ENCODE data around the gene EFCAB8. TPM values are rescaled to one million over a fixed set of nuclear protein-coding genes. Genes with fewer than 3 reads are reported as not detected.

EFCAB8 gene, protein sequence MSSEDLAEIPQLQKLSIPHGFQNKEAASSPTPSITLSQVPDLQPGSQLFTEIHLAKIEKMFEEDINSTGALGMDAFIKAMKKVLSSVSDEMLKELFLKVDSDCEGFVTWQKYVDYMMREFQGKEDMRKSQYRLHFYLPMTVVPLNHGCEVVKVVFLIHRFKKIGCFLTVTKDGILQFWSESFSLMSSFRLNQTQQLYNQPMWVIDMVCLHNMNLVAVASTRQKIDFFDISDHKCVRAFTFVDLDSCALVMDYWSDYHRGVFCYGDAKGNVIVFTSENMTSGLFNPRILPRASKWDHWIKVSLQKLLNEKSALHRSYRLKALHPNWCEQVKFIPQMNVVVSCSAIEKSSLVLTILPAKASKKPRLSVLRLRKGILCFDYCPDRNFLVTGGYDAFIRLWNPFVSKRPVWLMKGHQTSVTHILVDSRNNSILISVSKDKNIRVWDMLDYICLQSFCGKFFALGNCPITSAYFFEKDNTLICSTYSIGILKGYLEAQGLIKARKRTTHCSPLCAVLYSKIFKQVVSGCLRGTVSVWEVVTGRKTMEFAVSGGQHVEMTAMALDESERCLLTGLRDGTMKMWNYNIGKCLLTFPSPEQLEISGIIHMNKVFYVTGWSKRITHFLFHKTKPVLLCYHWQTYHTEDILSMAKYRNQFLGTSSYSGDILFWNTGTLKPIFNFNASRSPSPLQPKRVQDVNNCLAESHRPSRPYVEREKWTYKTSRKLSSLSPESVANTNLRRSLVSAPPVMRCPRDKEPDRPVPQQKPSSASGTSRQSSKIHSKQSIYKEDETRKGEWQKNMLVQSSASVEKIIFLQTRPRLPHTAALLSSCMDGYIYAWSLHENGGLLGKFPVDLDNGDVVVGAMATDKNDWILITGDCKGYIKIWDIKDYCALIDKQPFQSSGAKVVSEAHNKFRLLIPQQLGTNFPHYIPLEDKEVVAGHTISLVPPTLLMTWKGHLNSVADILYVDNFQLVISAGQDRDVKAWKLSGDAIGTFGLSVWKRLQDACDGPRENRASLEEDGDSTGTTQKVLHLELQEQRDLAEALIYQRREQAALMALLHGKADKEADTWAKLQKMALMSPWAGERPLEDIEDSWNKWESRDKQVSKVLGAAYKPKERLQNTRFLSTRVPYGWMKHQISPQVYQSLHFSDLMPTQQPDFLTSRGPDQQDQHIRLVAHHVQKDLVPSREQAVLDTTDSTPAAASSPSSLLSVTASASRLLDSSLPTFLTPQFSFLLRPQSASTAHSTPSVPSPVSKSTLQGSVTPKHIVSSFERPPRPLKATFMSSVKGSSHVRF
- total RNA-seq, result under 1 TPM; 0.52 to 0.70 TPM

DNA sequence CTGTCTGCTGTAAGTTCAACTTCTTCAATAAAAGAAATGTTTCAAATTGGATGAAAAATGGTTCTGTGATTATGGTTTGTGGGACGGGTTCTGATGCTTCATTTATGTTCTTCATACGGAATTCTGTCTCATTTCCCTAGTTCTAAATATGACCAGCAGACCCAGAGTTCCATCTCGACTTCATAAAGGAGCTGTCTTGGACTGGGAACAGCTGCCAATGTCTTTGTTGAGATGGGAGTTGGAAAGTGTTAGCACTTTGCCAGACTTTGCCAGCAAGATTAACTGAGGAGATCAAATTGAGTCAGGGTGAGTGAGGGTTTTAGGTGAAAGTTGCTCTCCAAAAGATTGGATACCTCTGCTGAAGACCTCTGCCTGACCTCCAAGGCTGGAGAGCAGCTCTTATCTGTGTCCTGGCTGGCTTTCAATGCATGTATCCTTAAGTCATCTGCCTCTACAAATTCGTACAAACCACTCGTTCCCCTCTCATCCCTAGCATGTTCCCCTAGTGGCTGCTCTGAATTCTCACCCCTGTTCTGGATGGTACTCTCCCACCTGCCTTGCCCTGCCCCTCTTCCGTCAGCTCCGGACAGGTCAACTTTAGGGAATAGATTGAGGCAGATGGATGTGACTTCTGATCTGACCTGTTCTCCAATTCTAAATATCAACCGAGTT lies at the start of gene EFCAB8:
Gene EFCAB8, plus strand, starts transcription at position 223 of the 672 bp plus-strand sequence. CDS start 4,870 bp downstream, outside the sequence.
- Mint-ChIP-seq H3K36me3 (peaks cover 0 to 4% of the 10 kb centered on the region in 2 donors), H3K9me3 (no peaks in the 10 kb centered on the region), H3K27ac (peak within 1 kb of the TSS; percentile 43 to 70)
- ATAC-seq (peak in 1 of 2 donors; percentile 28), DNase-seq (ENCODE audit: low spot score in 2 of 2) (no peak)

DNA sequence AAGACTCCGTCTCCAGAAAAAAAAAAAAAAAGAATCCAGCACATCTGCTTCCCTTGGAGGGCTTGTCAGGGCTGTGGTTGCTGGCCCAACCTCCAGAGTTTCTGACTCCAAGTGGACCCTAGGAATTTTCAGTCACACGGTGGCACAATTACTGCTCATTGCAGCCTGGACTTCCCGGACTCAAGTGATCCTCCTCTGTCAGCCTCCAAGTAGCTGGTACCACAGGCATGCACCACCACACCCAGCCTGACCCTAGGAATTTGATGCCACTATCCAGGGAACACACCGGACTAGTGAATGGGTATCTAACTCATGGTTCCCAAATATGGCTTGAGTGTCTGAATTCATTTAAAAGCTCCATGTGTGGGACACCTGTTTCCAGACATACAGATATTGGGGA lies 48.8 kb upstream of the EFCAB8 start:
- ATAC-seq (no peak), DNase-seq (ENCODE audit: low spot score in 2 of 2) (no peak)
- H3K36me3 Mint-ChIP-seq, result no peaks in the 10 kb centered on the region
- H3K9me3 Mint-ChIP-seq, result no peaks in the 10 kb centered on the region
- no peak overlapping the region for H3K27ac Mint-ChIP-seq

DNA sequence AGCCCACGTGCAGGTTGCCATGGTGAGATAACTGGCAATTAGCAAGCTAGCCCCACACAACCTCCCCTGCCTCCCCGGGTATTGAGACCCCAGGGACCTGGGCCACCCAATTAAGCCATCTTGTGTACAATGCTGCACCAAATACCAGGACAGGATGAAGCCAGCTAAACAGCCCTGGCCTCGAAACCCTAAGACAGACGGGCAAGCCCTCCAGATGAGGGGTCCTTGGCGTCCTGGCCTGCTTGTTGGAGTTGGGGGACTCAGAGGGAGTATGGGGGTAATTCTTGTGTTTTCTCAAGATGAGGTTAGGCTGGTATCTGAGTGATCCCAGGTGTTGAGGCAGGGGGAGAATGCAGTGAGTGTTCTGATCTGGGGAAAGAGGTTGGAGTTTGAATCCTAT lies 47.8 kb upstream of the EFCAB8 start:
- Mint-ChIP-seq H3K27ac (no peak overlapping the region), H3K9me3 (no peaks in the 10 kb centered on the region), H3K36me3 (no peaks in the 10 kb centered on the region)
- no peak for DNase-seq (ENCODE audit: low spot score in 2 of 2)
- no peak for ATAC-seq

DNA sequence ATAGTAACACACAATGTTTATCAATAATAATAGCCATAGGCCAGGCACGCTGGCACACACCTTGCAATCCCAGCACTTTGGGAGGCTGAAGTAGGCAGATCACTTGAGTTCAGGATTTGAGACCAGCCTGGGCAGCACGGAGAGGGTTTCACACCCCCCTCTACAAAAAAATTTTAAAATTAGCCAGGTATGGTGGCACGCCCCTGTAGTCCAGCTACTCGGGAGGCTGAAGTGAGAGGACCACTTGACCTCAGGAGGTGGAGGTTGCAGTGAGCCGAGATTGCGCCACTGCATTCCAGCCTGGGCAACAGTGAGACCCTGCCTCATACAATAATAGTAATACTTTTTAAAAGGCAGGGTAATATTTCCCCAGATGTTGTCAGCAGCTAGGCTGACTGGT lies 46.8 kb upstream of the EFCAB8 start:
- Mint-ChIP-seq H3K27ac (no peak overlapping the region), H3K9me3 (no peaks in the 10 kb centered on the region), H3K36me3 (no peaks in the 10 kb centered on the region)
- ATAC-seq (no peak), DNase-seq (ENCODE audit: low spot score in 2 of 2) (no peak)

DNA sequence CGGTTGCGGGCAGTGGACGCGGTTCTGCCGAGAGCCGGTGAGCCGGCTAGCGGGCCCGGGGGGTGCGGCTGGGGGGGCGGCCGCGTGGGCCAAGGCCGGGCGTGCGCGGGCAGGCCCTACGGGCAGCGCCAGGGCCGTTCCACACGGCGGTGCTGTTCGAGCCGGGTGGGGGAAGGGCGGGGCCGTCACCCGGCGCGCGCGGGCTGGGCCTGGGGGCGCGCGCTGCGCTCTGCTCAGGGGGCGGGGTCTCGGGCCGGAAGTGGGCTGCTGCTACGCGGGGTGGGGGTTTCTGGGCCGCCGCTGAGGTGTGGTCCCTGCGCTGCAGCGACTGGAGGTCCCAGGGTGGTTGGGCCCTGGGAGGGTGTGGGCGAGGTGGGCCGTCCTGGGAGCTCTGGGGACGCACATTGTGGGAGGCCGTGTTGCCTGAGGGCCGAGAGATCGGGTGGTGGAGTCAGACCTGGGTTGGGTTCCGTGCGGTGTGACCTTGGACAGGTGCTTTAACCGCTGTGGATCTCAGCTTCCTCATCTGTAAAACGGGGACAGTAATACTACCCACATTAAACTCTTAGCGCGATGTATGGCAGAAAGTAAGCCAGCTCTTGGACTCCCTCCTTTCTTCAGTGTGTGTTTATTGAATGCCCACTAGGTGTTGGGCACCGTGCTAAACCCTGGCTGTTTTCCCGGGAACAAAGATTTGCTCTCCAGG lies 38.6 kb upstream of the EFCAB8 start:
- Mint-ChIP-seq H3K27ac (peak overlapping the region; percentile 94 to 97), H3K9me3 (no peaks in the 10 kb centered on the region), H3K36me3 (peaks cover 11 to 19% of the 10 kb centered on the region in 2 donors)
- ATAC-seq (peak; percentile 73 to 84), DNase-seq (ENCODE audit: low spot score in 2 of 2) (peak in 1 of 2 donors; percentile 71)

DNA sequence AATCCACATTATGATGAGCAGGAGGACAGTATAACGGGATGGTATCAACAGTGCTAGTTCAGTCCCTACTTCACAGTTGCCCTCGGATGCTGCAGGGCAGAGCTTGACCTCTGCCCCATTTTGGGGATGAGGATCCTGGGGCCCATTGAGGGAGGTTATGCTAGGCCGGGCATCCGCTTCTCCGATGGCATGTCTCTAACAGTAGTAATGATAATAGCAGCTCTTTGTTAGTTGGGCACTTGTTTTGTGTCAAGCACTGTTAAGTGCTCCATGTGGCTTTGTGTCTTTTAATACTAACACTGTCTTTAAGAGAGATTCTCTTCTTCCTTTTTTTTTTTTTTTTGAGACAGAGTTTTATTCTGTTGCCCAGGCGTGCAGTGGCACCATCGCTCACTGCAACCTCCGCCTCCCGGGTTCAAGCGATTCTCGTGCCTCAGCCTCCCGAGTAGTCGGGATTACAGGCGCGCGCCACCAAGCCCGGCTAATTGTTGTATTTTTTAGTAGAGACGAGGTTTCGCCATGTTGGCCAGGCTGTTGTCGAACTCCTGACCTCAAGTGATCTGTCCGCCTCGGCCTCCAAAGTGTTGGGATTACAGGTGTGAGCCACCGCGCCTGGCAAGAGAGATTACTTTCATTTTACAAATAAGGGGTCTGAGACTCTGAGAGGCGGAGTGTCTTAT lies 37.9 kb upstream of the EFCAB8 start:
- no peak for DNase-seq (ENCODE audit: low spot score in 2 of 2)

DNA sequence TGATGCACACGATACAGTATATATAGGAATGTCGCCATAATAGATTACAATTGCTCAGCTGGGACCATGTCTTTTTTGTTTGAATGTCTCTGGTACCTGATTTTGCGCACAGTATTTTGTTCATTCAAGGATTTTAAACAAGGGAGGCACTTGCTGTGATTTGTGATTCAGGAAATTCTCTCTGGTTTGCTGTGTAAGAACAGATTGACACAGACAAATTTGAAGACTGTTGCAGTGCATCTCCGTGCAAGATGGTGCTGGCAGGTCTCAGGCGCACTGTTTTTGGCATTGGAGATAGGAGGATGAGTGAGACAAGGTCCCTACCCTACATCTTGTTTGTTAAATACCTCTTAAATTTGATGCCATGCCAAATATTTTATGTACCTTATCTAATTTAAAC lies 36.5 kb upstream of the EFCAB8 start:
- H3K27ac Mint-ChIP-seq, result no peak overlapping the region
- DNase-seq (ENCODE audit: low spot score in 2 of 2), result no peak

More for the DNA sequence above, 37.9 kb upstream of the EFCAB8 start:
- H3K36me3 Mint-ChIP-seq, result peaks cover 11 to 19% of the 10 kb centered on the region in 2 donors
- no peaks in the 10 kb centered on the region for H3K9me3 Mint-ChIP-seq
- ATAC-seq, result no peak
- H3K27ac Mint-ChIP-seq, result peak overlapping the region; percentile 94 to 97

DNA sequence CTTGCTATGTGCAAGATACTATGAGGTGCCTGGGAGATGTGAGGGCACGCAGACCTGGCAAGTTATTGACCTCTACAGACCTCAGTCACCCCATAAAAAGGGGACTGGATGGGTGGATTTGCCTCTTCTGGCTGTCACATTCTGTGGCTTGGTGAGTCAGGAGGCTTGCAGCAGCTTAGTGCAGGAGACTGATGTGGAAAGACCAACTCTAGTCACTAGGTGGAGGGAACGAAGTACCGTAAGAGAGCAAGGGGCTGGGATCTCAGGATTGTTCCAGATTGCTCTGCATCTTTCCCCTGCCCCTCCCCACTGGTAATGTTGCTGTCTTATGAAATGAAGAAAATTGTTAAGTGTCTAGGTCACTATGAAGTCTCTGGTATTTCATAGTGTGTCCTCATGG lies 35.6 kb upstream of the EFCAB8 start:
- H3K27ac Mint-ChIP-seq, result peak overlapping the region in 1 of 2 donors; percentile 66

More for the DNA sequence above, 36.5 kb upstream of the EFCAB8 start:
- H3K9me3 Mint-ChIP-seq, result no peaks in the 10 kb centered on the region
- ATAC-seq, result no peak
- peaks cover 11 to 25% of the 10 kb centered on the region in 2 donors for H3K36me3 Mint-ChIP-seq

DNA sequence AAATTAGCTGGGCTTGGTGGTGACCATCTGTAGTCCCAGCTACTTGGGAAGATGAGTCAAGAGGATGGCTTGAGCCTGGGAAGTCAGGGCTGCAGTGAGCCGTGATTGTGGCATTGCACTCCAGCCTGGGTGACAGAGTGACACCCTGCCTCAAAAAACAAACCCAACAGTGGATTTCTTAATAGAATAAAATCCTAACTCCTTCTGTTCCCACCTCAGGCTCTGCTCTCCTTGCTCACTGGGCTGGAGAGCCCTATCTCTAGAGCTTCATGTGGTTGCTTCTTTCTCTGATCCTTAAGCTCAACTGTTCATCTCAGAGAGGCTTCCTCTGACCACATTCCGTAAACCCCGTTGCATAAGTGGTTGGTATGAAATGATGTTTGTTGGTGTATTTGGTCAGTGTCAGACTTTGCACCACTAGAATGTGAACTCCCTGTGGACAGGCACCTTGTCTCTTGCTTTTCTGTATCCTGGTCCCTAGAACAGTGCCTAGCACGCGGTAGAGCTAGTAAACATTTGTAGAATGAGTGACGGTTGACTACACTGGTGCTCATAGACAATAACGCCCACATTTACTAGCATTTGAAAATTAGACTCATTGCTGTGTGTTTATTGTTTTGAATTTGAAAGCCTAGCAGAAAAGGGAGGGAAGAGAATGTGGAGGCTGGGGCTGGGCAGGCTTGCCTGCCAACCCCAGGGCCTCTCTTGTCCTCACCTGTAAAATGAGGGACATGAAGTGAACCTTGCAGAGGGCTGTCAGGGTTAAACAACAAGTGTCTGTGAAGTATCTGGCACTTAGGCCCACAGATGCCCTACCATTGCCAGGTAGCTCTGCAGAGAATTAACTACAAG lies 34.8 kb upstream of the EFCAB8 start:
- no peak for ATAC-seq

More for the DNA sequence above, 35.6 kb upstream of the EFCAB8 start:
- DNase-seq (ENCODE audit: low spot score in 2 of 2) (no peak), ATAC-seq (peak in 1 of 2 donors; percentile 16)
- H3K36me3 Mint-ChIP-seq, result peaks cover 15 to 26% of the 10 kb centered on the region in 2 donors
- H3K9me3 Mint-ChIP-seq, result no peaks in the 10 kb centered on the region

DNA sequence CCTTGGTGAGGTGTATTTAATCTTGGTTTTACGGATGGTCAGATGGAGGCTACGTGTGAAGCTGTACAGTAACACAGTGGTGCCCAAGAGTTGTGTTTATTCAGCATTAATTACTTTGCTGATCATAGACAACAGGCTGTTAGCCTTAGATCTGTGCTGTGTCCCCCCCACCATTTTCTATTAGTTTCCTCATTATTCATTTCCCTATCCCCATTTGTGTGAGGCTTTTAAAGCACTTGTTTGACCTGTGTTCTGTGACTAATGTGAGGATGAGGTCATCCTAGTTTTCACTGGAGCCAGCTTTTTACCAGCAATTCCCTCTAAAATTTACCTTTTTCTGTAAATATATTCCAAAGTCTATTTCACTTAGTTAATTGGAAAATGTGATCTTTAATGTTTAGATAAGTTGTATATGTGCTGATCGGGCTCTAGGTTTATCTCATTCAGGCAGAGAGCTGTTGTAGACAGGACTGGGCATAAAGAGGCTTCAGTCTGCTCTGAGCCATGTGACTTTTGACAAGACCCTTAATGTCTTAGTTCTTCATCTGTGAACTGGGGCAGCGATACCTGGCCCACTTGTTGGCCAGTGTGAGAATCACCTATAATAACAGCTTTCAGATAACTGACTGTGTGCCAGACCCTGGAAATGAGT lies 30.6 kb upstream of the EFCAB8 start:
- no peak for ATAC-seq
- Mint-ChIP-seq H3K27ac (no peak overlapping the region), H3K36me3 (peaks cover 6 to 56% of the 10 kb centered on the region in 2 donors), H3K9me3 (peaks cover 0 to 6% of the 10 kb centered on the region in 2 donors)
- DNase-seq (ENCODE audit: low spot score in 2 of 2), result no peak

More for the DNA sequence above, 34.8 kb upstream of the EFCAB8 start:
- Mint-ChIP-seq H3K36me3 (peaks cover 18 to 33% of the 10 kb centered on the region in 2 donors), H3K9me3 (no peaks in the 10 kb centered on the region), H3K27ac (peak overlapping the region; percentile 32 to 83)
- no peak for DNase-seq (ENCODE audit: low spot score in 2 of 2)

DNA sequence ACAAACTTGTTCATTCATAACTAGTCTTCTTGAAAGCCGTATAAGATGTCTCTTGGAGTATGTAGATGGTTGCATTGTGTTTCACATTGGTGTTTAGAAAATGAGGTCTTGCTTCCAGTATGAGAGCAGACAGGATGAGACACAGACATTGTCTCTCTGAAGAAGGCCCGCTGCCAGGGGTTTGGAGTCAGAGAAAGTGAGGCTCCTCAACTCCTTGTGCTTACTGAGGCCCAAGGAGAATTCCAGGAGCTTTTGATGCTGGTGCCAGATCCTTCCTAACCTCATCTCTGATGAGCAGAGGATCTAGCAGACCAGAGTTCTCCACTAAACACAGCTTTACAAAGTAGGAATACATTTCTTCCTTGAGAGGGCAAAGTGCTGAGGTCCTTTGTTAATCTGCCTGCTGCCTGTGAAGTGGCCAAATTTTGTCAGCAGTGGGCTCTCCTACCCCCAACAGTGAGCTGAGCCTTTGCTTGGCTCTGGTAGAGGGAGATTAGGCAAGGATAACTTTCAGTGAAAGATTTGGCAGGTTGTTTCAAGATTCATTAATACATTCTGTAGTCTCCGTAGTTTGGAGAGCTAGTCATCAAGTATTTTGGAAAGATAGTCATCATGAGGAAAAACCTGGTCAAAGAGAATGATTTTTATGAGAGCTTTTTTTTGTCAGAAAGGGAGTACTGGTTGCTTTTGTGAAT lies 29.3 kb upstream of the EFCAB8 start:
- DNase-seq (ENCODE audit: low spot score in 2 of 2) (no peak), ATAC-seq (no peak)
- Mint-ChIP-seq H3K36me3 (peaks cover 6 to 58% of the 10 kb centered on the region in 2 donors), H3K27ac (peak overlapping the region; percentile 32 to 66), H3K9me3 (peaks cover 0 to 6% of the 10 kb centered on the region in 2 donors)

DNA sequence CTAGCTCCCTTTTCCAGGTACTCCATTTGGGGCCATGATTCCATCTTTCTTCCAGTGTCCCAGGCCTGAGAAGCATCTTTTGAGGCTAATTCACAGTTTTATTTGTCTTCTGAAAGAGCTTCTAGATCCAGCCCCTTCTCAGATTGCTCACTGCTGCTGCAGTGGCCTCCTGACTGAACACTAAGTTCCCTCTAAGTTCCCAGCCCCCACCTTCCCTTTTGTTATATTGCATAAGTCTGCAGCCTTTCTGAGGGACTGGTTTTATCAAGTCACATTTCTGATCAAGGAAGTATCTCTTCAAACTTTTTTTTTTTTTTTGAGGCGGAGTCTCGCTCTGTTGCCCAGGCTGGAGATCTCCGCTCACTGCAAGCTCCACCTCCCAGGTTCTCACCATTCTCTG lies 28.3 kb upstream of the EFCAB8 start:
- peaks cover 6 to 64% of the 10 kb centered on the region in 2 donors for H3K36me3 Mint-ChIP-seq
- peaks cover 0 to 6% of the 10 kb centered on the region in 2 donors for H3K9me3 Mint-ChIP-seq
- peak overlapping the region in 1 of 2 donors; percentile 88 for H3K27ac Mint-ChIP-seq
- ATAC-seq (no peak), DNase-seq (ENCODE audit: low spot score in 2 of 2) (no peak)

DNA sequence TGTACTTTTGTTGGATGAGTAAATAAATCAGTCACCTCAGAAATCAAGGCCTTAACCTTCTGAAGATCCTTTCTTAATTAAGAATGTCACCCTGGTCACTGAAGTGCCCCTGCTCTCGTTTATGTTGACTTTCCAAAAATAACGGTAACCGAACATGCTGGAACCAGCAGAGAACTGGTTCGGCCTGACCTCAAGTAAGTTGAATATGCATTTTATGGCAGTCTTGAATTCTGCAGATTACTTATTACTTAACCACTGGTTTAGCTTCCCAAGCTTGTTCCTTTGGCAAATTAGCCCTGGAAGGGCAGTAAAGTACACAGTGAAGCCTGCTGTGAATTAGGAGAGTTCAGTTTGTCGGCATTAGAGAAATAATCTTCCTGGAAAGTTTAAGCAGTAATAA lies 26.7 kb upstream of the EFCAB8 start:
- no peak for ATAC-seq
- no peak for DNase-seq (ENCODE audit: low spot score in 2 of 2)
- Mint-ChIP-seq H3K9me3 (peaks cover 0 to 6% of the 10 kb centered on the region in 2 donors), H3K36me3 (peaks cover 13 to 64% of the 10 kb centered on the region in 2 donors), H3K27ac (peak overlapping the region; percentile 62 to 85)

Measured in activated naive CD4-positive, alpha-beta T cell treated with anti-CD3 and anti-CD28 coated beads, Interleukin-2, amount 50 U/mL, for 72 hours (primary cell).